ENCODE data around the gene ABCG4.

DNA sequence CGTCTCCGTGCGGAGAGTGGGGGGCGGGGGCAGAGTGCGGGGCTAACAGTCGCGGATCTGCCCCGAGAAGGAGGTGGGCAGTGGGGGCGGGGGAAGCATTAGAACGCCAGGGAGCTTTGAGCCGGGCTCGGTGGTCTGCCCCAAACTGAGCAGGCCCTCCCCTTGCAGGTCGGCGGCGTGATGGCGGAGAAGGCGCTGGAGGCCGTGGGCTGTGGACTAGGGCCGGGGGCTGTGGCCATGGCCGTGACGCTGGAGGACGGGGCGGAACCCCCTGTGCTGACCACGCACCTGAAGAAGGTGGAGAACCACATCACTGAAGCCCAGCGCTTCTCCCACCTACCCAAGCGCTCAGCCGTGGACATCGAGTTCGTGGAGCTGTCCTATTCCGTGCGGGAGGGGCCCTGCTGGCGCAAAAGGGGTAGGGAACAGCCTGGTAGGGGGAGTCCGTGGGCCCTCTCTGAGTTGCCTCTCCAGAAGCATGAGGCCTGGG is 979 bp downstream of the ABCG4 start:
- TF ChIP-seq CEBPB (IDR thresholded peaks at IDR 0.05; ENCODE audit: low read depth): no peak
- TF ChIP-seq CTCF (IDR thresholded peaks at IDR 0.05 in 2 of 3, conservative IDR thresholded peaks at IDR 0.05 in 1 of 3; ENCODE audit: borderline replicate concordance in 1 of 3, insufficient read depth in 1 of 3, low read depth in 2 of 3, low read length in 2 of 3): no peak
- TF ChIP-seq EZH2 (IDR thresholded peaks at IDR 0.05): no peak
- TF ChIP-seq ELF1 (IDR thresholded peaks at IDR 0.05; ENCODE audit: borderline replicate concordance, low read depth): no peak
- no peak for TF ChIP-seq JUND (IDR thresholded peaks at IDR 0.05)
- TF ChIP-seq SIN3A (IDR thresholded peaks at IDR 0.05; ENCODE audit: low read depth): no peak
- TF ChIP-seq POLR2AphosphoS5 (IDR thresholded peaks at IDR 0.05; ENCODE audit: low read depth, low read length): no peak
- TF ChIP-seq, protein P1, sequence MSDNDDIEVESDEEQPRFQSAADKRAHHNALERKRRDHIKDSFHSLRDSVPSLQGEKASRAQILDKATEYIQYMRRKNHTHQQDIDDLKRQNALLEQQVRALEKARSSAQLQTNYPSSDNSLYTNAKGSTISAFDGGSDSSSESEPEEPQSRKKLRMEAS (IDR thresholded peaks at IDR 0.05): no peak
- TF ChIP-seq RAD21 (IDR thresholded peaks at IDR 0.05; ENCODE audit: low read depth): no peak
